ENCODE data around the gene USP7.

GRCh38 chr16:8948831-8949230 is 14.9 kb downstream of the USP7 start:
- TF ChIP-seq CTCF (IDR thresholded peaks at IDR 0.05) (no peak), EP300 (IDR thresholded peaks at IDR 0.05) (no peak), POLR2AphosphoS5 (IDR thresholded peaks at IDR 0.05) (no peak)

Measured in gastroesophageal sphincter (tissue), 3 donors.